Neural cell (in vitro differentiated cells): Measurements from ENCODE around the gene KCTD10. TPM values are rescaled to one million over a fixed set of nuclear protein-coding genes. Genes with fewer than 3 reads are reported as not detected.

Experiments
- H2AFZ ChIP-seq: fragments of 200-600, 300-800 bp; sonication (generic), shearing (Covaris generic); 2 replicates; pipeline ENCODE4 v1.6.0; 2014; ENCODE audit warnings: low read depth, mild to moderate bottlenecking, antibody characterized with exemption, low read length, moderate library complexity
- H3F3A ChIP-seq: fragments of 200-600 bp; shearing (Covaris generic); 2 replicates; pipeline ENCODE4 v1.6.1; 2016; ENCODE audit warnings: mild to moderate bottlenecking, moderate library complexity, mixed read lengths, antibody characterized with exemption, low read length; ENCODE audit not compliant: insufficient read depth, poor library complexity, severe bottlenecking
- H3K27ac ChIP-seq: fragments of 200-600, 300-800 bp; sonication (generic), shearing (Covaris generic); 2 replicates; pipeline ENCODE4 v1.5.1; 2014; ENCODE audit warnings: mild to moderate bottlenecking, low read length, moderate library complexity
- H3K27me3 ChIP-seq: fragments of 300-800, 200-600 bp; sonication (generic), shearing (Covaris generic); 2 replicates; pipeline ENCODE4 v1.6.0; 2014; ENCODE audit warnings: mild to moderate bottlenecking, low read depth, low read length, moderate library complexity; ENCODE audit not compliant: insufficient read depth
- H3K36me3 ChIP-seq: fragments of 300-800, 200-600 bp; sonication (generic), shearing (Covaris generic); 2 replicates; pipeline ENCODE4 v1.5.1; 2014; ENCODE audit warnings: mild to moderate bottlenecking, antibody characterized with exemption, low read length, moderate library complexity; ENCODE audit not compliant: insufficient read depth
- H3K4me2 ChIP-seq: fragments of 300-800, 200-600 bp; sonication (generic), shearing (Covaris generic); 2 replicates; pipeline ENCODE4 v1.6.0; 2014; ENCODE audit warnings: mild to moderate bottlenecking, low read length
- H3K4me3 ChIP-seq: fragments of 300-800, 200-600 bp; sonication (generic), shearing (Covaris generic); 2 replicates; pipeline ENCODE4 v1.5.1; 2014; ENCODE audit warnings: mild to moderate bottlenecking, low read length, moderate library complexity
- H3K79me2 ChIP-seq: fragments of 200-600 bp; shearing (Covaris generic); replicated peaks from 2 replicates; pipeline ENCODE4 v1.6.0; 2014; ENCODE audit warnings: mild to moderate bottlenecking, low read length, moderate library complexity; ENCODE audit not compliant: insufficient read depth
- H3K9ac ChIP-seq: fragments of 300-800, 200-600 bp; sonication (generic), shearing (Covaris generic); 2 replicates; pipeline ENCODE4 v1.6.1; 2016; ENCODE audit warnings: mild to moderate bottlenecking, low read length, mixed read lengths
- H3K9me2 ChIP-seq: fragments of 200-600 bp; shearing (Covaris generic); 2 replicates; pipeline ENCODE4 v1.6.1; 2016; ENCODE audit warnings: mild to moderate bottlenecking, low read length, mixed read lengths; ENCODE audit not compliant: insufficient read depth
- H3K9me3 ChIP-seq: fragments of 200-600, 300-800 bp; sonication (generic), shearing (Covaris generic); 2 replicates; pipeline ENCODE4 v1.6.1; 2016; ENCODE audit warnings: mild to moderate bottlenecking, mixed run types, low read length, moderate library complexity, mixed read lengths
- H4K20me1 ChIP-seq: fragments of 200-600 bp; shearing (Covaris generic); 2 replicates; pipeline ENCODE4 v1.6.1; 2016; ENCODE audit warnings: mild to moderate bottlenecking, mixed run types; ENCODE audit not compliant: insufficient read depth
- CTCF ChIP-seq: fragments of 450-650 bp; IDR thresholded peaks from 2 replicates; pipeline ENCODE4 v1.5.1; 2014; ENCODE audit warnings: antibody characterized with exemption, mild to moderate bottlenecking, moderate library complexity; ENCODE audit not compliant: poor library complexity, severe bottlenecking
- EP300 ChIP-seq: fragments of 450-650 bp; conservative IDR thresholded peaks from 2 replicates; pipeline ENCODE4 v1.6.1; 2014; ENCODE audit warnings: antibody characterized with exemption, mild to moderate bottlenecking, moderate library complexity; ENCODE audit not compliant: poor library complexity, severe bottlenecking
- EZH2 ChIP-seq: fragments of 200-600, 300-800 bp; shearing (Covaris generic), sonication (generic); IDR thresholded peaks from 2 replicates; pipeline ENCODE4 v1.6.1; 2014; ENCODE audit warnings: antibody characterized with exemption, low read length, borderline replicate concordance, mild to moderate bottlenecking; ENCODE audit not compliant: insufficient read depth, poor library complexity, severe bottlenecking
- MXI1 ChIP-seq: fragments of 450-650 bp; conservative IDR thresholded peaks from 2 replicates; pipeline ENCODE4 v1.6.1; 2014; ENCODE audit warnings: antibody characterized with exemption, mild to moderate bottlenecking; ENCODE audit not compliant: poor library complexity, severe bottlenecking
- POLR2AphosphoS5 ChIP-seq: IDR thresholded peaks from 2 replicates; pipeline ENCODE4 v1.6.1; 2012
- RAD21 ChIP-seq: fragments of 450-650 bp; conservative IDR thresholded peaks from 2 replicates; pipeline ENCODE4 v1.6.1; 2014; ENCODE audit warnings: antibody characterized with exemption, mild to moderate bottlenecking, moderate library complexity
- REST ChIP-seq: IDR thresholded peaks from 2 replicates; pipeline ENCODE4 v1.6.1; 2012; ENCODE audit warnings: borderline replicate concordance
- SMC3 ChIP-seq: fragments of 450-650 bp; conservative IDR thresholded peaks from 2 replicates; pipeline ENCODE4 v1.6.1; 2014; ENCODE audit warnings: antibody characterized with exemption, mild to moderate bottlenecking, moderate library complexity; ENCODE audit not compliant: poor library complexity
- TAF1 ChIP-seq: IDR thresholded peaks from 2 replicates; pipeline ENCODE4 v1.6.1; 2012; ENCODE audit warnings: low read depth
- polyA plus RNA-seq: library from polyadenylated mRNA; depleted of rRNA; stranded (reverse); fragments of >200 nt; gene quantifications from 2 replicates; pipeline ENCODE4 v1.2.3, GENCODE V29; 2014

The KCTD10 gene
- polyA plus RNA-seq, 1 donor from 2014 or later, result 69.4 TPM

GRCh38 chr12:109521831-109522230 is 44.7 kb upstream of the KCTD10 start (continued):
- TF ChIP-seq CTCF (no peak), EZH2 (no peak)

GRCh38 chr12:109519787-109520186 is 42.7 kb upstream of the KCTD10 start:
- Histone ChIP-seq H3K4me2 (no peak overlapping the region), H3K9ac (no peak overlapping the region), H3K9me3 (no peaks in the 10 kb centered on the region), H3K36me3 (no peaks in the 10 kb centered on the region), H3F3A (no peaks in the 10 kb centered on the region), H3K9me2 (no peaks in the 10 kb centered on the region), H3K79me2 (no peaks in the 10 kb centered on the region), H3K27me3 (no peaks in the 10 kb centered on the region), H2AFZ (no peak overlapping the region), H3K27ac (no peak overlapping the region), H4K20me1 (no peaks in the 10 kb centered on the region), H3K4me3 (no peak overlapping the region)
- TF ChIP-seq POLR2AphosphoS5 (no peak), SMC3 (no peak), EZH2 (no peak), EP300 (no peak), REST (no peak), MXI1 (no peak), TAF1 (no peak), RAD21 (no peak), CTCF (no peak)
